Uterus (tissue), 2 donors: ENCODE measurements around the gene NEGR1.

Experiments used
- CTCF ChIP-seq, 4 experiments: fragments of 200-600 bp in 2 of 4; fragments of 450-650 bp in 2 of 4; sonication (generic) in 2 of 4; IDR thresholded peaks; one replicate each; pipeline ENCODE4 v1.5.1; 2016 to 2019; ENCODE audit warnings: antibody characterized with exemption in 4 of 4, mild to moderate bottlenecking in 2 of 4, moderate library complexity in 1 of 4
- POLR2A ChIP-seq, 2 donors: fragments of 450-650 bp; IDR thresholded peaks; one replicate each; pipeline ENCODE4 v1.6.1; 2016; ENCODE audit warnings: antibody characterized with exemption in 2 of 2, mild to moderate bottlenecking in 1 of 2, moderate library complexity in 1 of 2

GRCh38 chr1:71428029-71428428 is 854.3 kb downstream of the NEGR1 start:
- no peak for TF ChIP-seq CTCF (IDR thresholded peaks at IDR 0.05)
- no peak for TF ChIP-seq POLR2A (IDR thresholded peaks at IDR 0.05)
